Measurements from ENCODE around the gene WNT7B. TPM values are rescaled to one million over a fixed set of nuclear protein-coding genes. Genes with fewer than 3 reads are reported as not detected.

The WNT7B gene
- total RNA-seq, 6 donors from 2014 or later, result 5.2 to 15.6 (median 8.8) TPM

- H3K36me3 ChIP-seq, result no peaks in the 10 kb centered on the region
- H3K9me3 ChIP-seq, result no peaks in the 10 kb centered on the region
- peaks cover 0 to 6% (median 0%) of the 10 kb centered on the region in 4 donors for H3K27me3 ChIP-seq
- ATAC-seq (ENCODE audit: low FRiP score in 2 of 2) (no peak), DNase-seq (no peak)
- no peak for TF ChIP-seq EP300 (IDR thresholded peaks at IDR 0.05)
- TF ChIP-seq POLR2A (IDR thresholded peaks at IDR 0.05), result no peak
- TF ChIP-seq POLR2AphosphoS5 (IDR thresholded peaks at IDR 0.05), result no peak
- no peak for TF ChIP-seq CTCF (IDR thresholded peaks at IDR 0.05)
- no peak overlapping the region for H3K27ac ChIP-seq
- 67 to 83% methylated on average over 3 to 6 of the region's 6 CpGs for WGBS, 2 donors
- H3K4me3 ChIP-seq, result no peak overlapping the region
- peaks cover 0 to 11% (median 2%) of the 10 kb centered on the region in 4 donors for H3K4me1 ChIP-seq
Measured at GRCh38 chr22:45935573-45935972, 41.4 kb downstream of the WNT7B start.

GRCh38 chr22:45934659-45935341 is 42.2 kb downstream of the WNT7B start:
- Histone ChIP-seq H3K4me1 (peaks cover 0 to 11% (median 2%) of the 10 kb centered on the region in 4 donors), H3K4me3 (no peak overlapping the region), H3K27me3 (peaks cover 0 to 6% (median 0%) of the 10 kb centered on the region in 4 donors), H3K36me3 (no peaks in the 10 kb centered on the region), H3K9me3 (no peaks in the 10 kb centered on the region), H3K27ac (no peak overlapping the region)
- ATAC-seq (ENCODE audit: low FRiP score in 2 of 2) (peak; percentile 15 to 34), DNase-seq (peak; percentile 32 to 70)
- TF ChIP-seq EP300 (IDR thresholded peaks at IDR 0.05), result no peak
- TF ChIP-seq POLR2AphosphoS5 (IDR thresholded peaks at IDR 0.05), result no peak
- no peak for TF ChIP-seq CTCF (IDR thresholded peaks at IDR 0.05)
- TF ChIP-seq POLR2A (IDR thresholded peaks at IDR 0.05), result no peak
- 67 to 68% methylated on average over 17 to 24 of the region's 27 CpGs for WGBS, 2 donors

DNA sequence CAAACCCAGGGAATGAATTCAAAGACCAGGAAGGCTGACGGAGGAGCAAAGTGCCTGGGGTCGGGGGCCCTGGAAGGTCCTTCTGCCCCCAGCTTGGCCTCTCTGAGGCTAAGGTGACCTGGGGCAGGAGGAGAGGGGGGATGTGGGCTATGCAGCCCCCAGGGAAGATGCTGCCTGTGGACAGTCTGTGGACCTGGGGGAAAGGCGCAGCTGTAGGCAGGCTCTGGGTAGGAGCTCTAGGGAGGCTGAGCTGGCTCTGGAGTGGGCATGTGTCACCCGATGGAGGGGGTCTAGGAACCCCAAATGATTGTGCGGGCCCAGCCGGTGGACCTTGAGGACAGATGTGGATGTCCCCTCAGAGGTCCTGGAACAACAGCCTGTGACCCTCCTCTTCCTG is 42.8 kb downstream of the WNT7B start:
- peak in 1 of 2 donors; percentile 25 for DNase-seq
- Histone ChIP-seq H3K4me3 (no peak overlapping the region), H3K4me1 (peaks cover 0 to 11% (median 2%) of the 10 kb centered on the region in 4 donors), H3K27me3 (peaks cover 0 to 6% (median 0%) of the 10 kb centered on the region in 4 donors), H3K27ac (no peak overlapping the region), H3K36me3 (no peaks in the 10 kb centered on the region), H3K9me3 (no peaks in the 10 kb centered on the region)
- 78 to 88% methylated on average over 6 of the region's 6 CpGs for WGBS, 2 donors
- ATAC-seq (ENCODE audit: low FRiP score in 2 of 2), result peak in 1 of 2 donors; percentile 1
- TF ChIP-seq CTCF (IDR thresholded peaks at IDR 0.05) (no peak), POLR2AphosphoS5 (IDR thresholded peaks at IDR 0.05) (no peak), POLR2A (IDR thresholded peaks at IDR 0.05) (no peak), EP300 (IDR thresholded peaks at IDR 0.05) (no peak)

DNA sequence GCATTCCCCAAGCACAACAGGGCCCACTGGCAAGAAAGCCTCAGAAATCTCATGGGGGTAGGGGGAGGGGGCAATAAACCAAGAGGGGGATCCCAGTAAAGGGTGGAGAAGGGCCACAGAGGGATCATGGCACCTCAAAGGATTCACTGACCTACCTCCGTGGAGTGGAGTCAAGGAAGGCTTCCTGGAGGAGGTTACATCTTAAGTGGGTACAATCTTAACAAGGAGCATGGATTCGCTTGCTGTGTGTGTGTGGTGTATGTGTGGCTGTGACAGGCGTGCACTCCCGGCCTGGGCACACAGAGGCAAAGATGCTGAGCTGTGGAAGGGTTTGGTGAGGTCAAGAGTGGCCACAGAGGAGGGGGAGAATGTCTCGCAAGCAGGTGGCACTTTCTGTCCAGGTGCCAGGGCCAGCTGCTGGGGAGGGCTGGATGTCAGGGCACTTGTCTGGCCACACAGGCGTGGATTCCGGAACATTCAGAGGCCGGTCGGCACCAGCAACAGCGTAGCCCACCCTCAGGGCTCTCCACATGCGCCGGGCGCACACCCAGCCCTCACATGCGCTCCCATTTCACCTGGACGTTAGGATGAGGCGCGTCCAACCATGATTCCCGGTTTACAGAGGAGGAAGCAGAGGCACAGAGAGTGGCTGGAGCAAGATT is 43.3 kb downstream of the WNT7B start:
- ATAC-seq (ENCODE audit: low FRiP score in 2 of 2), result no peak
- H3K9me3 ChIP-seq, result no peaks in the 10 kb centered on the region
- H3K4me3 ChIP-seq, result no peak overlapping the region
- peaks cover 0 to 11% (median 2%) of the 10 kb centered on the region in 4 donors for H3K4me1 ChIP-seq
- H3K27ac ChIP-seq, result no peak overlapping the region
- DNase-seq, result peak in 1 of 2 donors; percentile 64
- no peaks in the 10 kb centered on the region for H3K36me3 ChIP-seq
- 88% methylated on average over 17 to 18 of the region's 18 CpGs for WGBS, 2 donors
- peaks cover 0 to 6% (median 0%) of the 10 kb centered on the region in 4 donors for H3K27me3 ChIP-seq
- no peak for TF ChIP-seq POLR2A (IDR thresholded peaks at IDR 0.05)
- no peak for TF ChIP-seq CTCF (IDR thresholded peaks at IDR 0.05)
